Uterus (tissue), 4 donors: ENCODE measurements around the gene SUGCT. TPM values are rescaled to one million over a fixed set of nuclear protein-coding genes. Genes with fewer than 3 reads are reported as not detected.

Experiments
- DNase-seq, 2 donors: peaks; one replicate each; pipeline ENCODE4 v3.0.0-alpha.2; 2019 to 2020
- H3K27ac ChIP-seq, 2 donors: fragments of 200-600 bp; sonication (generic); 1 replicate in 1 of 2; 2 replicates in 1 of 2; pipeline ENCODE4 v1.5.1; 2016 to 2018
- H3K27me3 ChIP-seq, 2 donors: fragments of 200-600 bp; sonication (generic); one replicate each; pipeline ENCODE4 v1.5.1; 2018 to 2019; ENCODE audit warnings: control low read depth in 1 of 2
- H3K36me3 ChIP-seq, 2 donors: fragments of 200-600 bp; sonication (generic); one replicate each; pipeline ENCODE4 v1.5.1; 2019; ENCODE audit warnings: control low read depth in 1 of 2
- H3K4me1 ChIP-seq, 2 donors: fragments of 200-600 bp; sonication (generic); one replicate each; pipeline ENCODE4 v1.5.1; 2018 to 2019; ENCODE audit warnings: control low read depth in 1 of 2
- H3K4me3 ChIP-seq, 2 donors: fragments of 200-600 bp; sonication (generic); 1 replicate in 1 of 2; 2 replicates in 1 of 2; pipeline ENCODE4 v1.5.1; 2018 to 2019; ENCODE audit warnings: mild to moderate bottlenecking in 1 of 2
- H3K9me3 ChIP-seq, 2 donors: fragments of 200-600 bp; sonication (generic); one replicate each; pipeline ENCODE4 v1.5.1; 2019; ENCODE audit warnings: control low read depth in 1 of 2
- POLR2A ChIP-seq, 2 donors: fragments of 450-650 bp; IDR thresholded peaks; one replicate each; pipeline ENCODE4 v1.6.1; 2016; ENCODE audit warnings: antibody characterized with exemption in 2 of 2, mild to moderate bottlenecking in 1 of 2, moderate library complexity in 1 of 2
- intact Hi-C: fragments of 100-400 bp; cut with DNase I; formaldehyde crosslinking; loops from one replicate; pipeline ENCODE4 v1.15.1; 2023; ENCODE audit warnings: low total_unique reads
- total RNA-seq, 4 donors: library from RNA; depleted of rRNA in 3 of 4; stranded (reverse); fragments of >200 nt in 3 of 4; gene quantifications; one replicate each; pipeline versions ENCODE4 v1.1.0 to v1.2.4, GENCODE V29; 2014 to 2023
- TF ChIP-seq, protein P1 (sequence below), 4 experiments: fragments of 200-600 bp in 2 of 4; fragments of 450-650 bp in 2 of 4; sonication (generic) in 2 of 4; IDR thresholded peaks; one replicate each; pipeline ENCODE4 v1.5.1; 2016 to 2019; ENCODE audit warnings: antibody characterized with exemption in 4 of 4, mild to moderate bottlenecking in 2 of 4, moderate library complexity in 1 of 4
- donor health status: DM: yes; HTN: yes; CAD: no.

SUGCT gene
- total RNA-seq, 4 donors from 2014 or later: 2.0 to 9.6 (median 6.3) TPM; not detected in 1

DNA sequence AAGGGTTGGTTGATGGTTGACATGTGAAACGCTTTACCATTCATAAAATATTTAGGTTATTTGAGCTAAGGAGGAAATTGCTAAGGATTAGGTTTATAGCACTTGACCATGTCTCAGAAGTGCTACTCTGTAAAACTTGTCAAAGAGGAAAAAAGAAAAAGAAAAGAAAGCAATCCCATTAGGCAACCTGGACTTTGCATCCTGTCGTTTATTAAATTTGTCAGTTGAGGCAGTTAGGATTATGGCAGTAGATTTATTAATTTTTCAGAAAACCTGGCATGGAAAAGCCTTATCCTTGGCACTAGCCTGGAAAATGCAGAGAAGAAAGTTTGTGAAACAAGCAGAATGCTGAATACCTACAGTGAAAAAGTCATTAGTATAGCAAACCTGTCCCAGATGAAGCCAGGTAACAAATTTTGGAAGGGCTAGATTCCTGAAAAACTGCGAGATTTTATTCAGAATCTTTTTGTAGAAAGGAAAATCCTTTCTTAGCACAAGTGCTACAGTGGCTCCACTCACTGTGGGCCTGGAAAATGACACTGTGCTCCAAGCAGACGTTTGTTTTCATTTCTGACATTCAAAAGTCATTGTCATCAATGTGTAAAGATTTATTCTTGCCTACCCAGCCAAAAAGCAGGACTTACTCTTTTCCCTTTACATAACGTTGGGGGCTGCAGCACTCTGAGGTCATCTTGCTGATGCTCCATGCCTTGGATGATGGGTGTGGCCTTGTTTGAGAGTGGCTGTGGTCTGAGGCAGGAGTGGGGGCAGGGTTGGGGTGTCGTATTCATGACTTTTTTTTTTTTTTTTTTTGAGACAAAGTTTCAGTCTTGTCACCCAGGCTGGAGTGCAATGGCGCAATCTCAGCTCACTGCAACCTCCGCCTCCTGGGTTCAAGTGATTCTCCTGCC is 664.9 kb downstream of the SUGCT start:
- Histone ChIP-seq H3K27ac (no peak overlapping the region), H3K4me1 (no peaks in the 10 kb centered on the region)
- no peak for TF ChIP-seq POLR2A (IDR thresholded peaks at IDR 0.05)
- TF ChIP-seq, protein P1, sequence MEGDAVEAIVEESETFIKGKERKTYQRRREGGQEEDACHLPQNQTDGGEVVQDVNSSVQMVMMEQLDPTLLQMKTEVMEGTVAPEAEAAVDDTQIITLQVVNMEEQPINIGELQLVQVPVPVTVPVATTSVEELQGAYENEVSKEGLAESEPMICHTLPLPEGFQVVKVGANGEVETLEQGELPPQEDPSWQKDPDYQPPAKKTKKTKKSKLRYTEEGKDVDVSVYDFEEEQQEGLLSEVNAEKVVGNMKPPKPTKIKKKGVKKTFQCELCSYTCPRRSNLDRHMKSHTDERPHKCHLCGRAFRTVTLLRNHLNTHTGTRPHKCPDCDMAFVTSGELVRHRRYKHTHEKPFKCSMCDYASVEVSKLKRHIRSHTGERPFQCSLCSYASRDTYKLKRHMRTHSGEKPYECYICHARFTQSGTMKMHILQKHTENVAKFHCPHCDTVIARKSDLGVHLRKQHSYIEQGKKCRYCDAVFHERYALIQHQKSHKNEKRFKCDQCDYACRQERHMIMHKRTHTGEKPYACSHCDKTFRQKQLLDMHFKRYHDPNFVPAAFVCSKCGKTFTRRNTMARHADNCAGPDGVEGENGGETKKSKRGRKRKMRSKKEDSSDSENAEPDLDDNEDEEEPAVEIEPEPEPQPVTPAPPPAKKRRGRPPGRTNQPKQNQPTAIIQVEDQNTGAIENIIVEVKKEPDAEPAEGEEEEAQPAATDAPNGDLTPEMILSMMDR (IDR thresholded peaks at IDR 0.05): no peak

DNA sequence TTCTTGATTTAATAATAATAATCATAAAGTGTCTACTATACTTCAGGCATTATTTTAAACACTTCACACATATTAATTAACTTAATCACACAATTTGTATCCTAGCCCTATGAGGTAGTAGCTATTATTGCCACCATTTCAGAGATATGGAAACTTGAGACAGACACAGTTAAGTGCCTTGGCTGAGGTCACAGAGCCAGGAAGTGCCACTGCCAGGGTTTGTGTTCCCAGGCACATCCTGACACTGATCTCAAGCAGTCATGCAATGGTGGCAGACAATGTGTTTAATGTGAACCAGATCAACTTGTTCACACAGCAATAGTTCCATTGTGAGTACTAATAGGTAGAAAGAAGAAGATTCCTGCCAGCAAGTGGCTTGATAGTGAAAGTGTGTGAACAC is 666.0 kb downstream of the SUGCT start:
- DNase-seq: no peak
- H3K36me3 ChIP-seq: no peaks in the 10 kb centered on the region
- H3K4me1 ChIP-seq: no peaks in the 10 kb centered on the region
- no peak overlapping the region for H3K4me3 ChIP-seq
- TF ChIP-seq, protein P1 (IDR thresholded peaks at IDR 0.05): no peak
- no peak for TF ChIP-seq POLR2A (IDR thresholded peaks at IDR 0.05)
- no peaks in the 10 kb centered on the region for H3K9me3 ChIP-seq
- H3K27ac ChIP-seq: no peak overlapping the region
- no peaks in the 10 kb centered on the region for H3K27me3 ChIP-seq
- intact Hi-C loops: no loop called here

More for the DNA sequence above, 664.9 kb downstream of the SUGCT start:
- no peaks in the 10 kb centered on the region for H3K9me3 ChIP-seq
- no peak for DNase-seq
- intact Hi-C loops: no loop called here
- H3K4me3 ChIP-seq: no peak overlapping the region
- H3K36me3 ChIP-seq: no peaks in the 10 kb centered on the region
- no peaks in the 10 kb centered on the region for H3K27me3 ChIP-seq

DNA sequence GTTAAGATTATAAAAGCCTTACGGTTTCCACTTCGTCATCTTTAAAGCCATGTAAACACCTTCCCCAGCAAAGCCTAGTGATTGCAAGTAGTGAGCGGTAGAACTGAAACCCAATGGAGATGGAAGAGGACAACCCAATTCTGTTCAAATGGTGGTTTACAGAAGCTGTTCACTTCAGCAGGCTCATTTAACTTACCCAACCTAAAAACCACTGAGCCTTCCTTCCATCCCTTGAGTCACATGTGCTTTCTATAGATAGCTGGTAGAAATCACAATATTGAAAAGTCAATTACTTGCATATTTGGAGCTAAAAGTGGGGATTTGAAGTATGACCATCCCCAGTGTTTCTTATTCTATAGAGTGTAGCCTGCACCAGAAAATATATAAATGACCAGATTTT is 667.7 kb downstream of the SUGCT start:
- no peak for DNase-seq
- TF ChIP-seq POLR2A (IDR thresholded peaks at IDR 0.05): no peak
- TF ChIP-seq, protein P1 (IDR thresholded peaks at IDR 0.05): no peak
- intact Hi-C loops: no loop called here
- Histone ChIP-seq H3K27ac (no peak overlapping the region), H3K36me3 (no peaks in the 10 kb centered on the region), H3K9me3 (no peaks in the 10 kb centered on the region), H3K4me3 (no peak overlapping the region), H3K27me3 (no peaks in the 10 kb centered on the region), H3K4me1 (no peaks in the 10 kb centered on the region)

DNA sequence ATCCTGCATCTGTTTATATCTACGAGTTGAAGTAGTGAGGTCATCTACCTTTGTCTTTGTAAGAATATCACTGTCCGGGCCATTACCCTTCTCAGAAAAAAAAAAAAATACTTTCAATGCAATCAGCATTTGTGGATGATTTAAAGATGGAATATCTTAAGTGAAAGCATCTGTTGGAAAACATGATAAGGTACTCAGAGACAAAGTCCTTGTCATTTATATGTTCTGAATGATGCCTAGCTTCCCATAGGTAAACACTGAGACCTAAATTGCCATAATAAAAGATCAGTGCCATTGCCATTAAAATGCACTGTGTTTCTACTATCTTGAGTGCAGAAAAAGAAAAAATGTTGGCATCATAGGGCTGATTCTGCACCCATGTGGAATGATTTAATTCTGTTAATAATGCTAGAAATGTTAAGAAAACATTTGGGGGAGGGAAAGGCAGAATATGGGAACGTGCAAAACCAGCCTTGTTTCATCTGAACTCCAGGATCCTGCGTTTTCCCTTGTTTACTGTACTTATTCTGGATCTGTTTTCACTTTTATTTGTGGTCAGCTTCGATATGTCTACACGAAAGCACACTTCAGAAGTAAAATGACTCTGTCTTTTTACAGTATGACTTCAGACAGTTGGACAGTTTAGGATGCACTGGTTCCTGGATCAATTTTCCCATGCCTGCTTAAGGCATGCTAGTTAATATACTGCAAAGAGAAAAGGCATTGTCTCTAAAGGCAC is 669.8 kb downstream of the SUGCT start:
- H3K27ac ChIP-seq: no peak overlapping the region
- TF ChIP-seq POLR2A (IDR thresholded peaks at IDR 0.05): no peak
- TF ChIP-seq, protein P1 (IDR thresholded peaks at IDR 0.05): no peak

DNA sequence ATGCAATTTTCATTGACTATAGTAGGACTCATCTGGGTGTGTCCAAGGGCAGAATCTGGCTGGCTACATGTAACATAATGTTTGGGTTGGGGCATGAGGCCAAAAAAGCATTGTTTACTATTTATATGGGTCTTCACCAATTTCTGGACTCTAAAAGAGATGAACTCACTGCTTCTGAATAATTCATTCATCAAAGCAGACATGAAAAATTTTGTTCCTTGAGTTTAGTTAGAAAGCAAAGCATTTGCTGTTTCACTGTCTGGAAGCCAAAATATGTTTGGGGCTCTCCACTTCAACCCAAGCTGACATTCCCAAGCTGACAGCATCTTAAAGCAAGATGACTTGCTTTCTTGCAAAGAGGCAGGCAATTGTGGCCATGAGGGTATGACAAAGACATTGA is 670.6 kb downstream of the SUGCT start:
- H3K27me3 ChIP-seq: no peaks in the 10 kb centered on the region
- intact Hi-C loops: no loop called here
- H3K27ac ChIP-seq: no peak overlapping the region
- no peak for DNase-seq
- H3K36me3 ChIP-seq: no peaks in the 10 kb centered on the region
- H3K4me3 ChIP-seq: no peak overlapping the region
- H3K9me3 ChIP-seq: no peaks in the 10 kb centered on the region
- TF ChIP-seq POLR2A (IDR thresholded peaks at IDR 0.05): no peak
- TF ChIP-seq, protein P1 (IDR thresholded peaks at IDR 0.05): no peak
- no peaks in the 10 kb centered on the region for H3K4me1 ChIP-seq

More for the DNA sequence above, 669.8 kb downstream of the SUGCT start:
- intact Hi-C loops: no loop called here
- no peak for DNase-seq
- Histone ChIP-seq H3K4me3 (no peak overlapping the region), H3K36me3 (no peaks in the 10 kb centered on the region), H3K27me3 (no peaks in the 10 kb centered on the region), H3K9me3 (no peaks in the 10 kb centered on the region), H3K4me1 (no peaks in the 10 kb centered on the region)
